AG04449 (cell line): Measurements from ENCODE around the gene KRT23.

Source experiments
- CTCF ChIA-PET: fragments of 350-600 bp; formaldehyde crosslinking; extraction: SDS; loops from one replicate; lab custom pipeline; 2021; ENCODE audit warnings: antibody characterized with exemption; lab: Yijun Ruan, JAX
- POLR2A ChIA-PET: fragments of 400-600, 350-600 bp; formaldehyde crosslinking; extraction: SDS; loops from one replicate; lab custom pipeline; 2020; ENCODE audit warnings: antibody characterized with exemption, inconsistent platforms; lab: Yijun Ruan, JAX
- DNase-seq: peaks from one replicate; pipeline ENCODE4 v3.0.0-alpha.2; 2010; ENCODE audit warnings: low read depth, low spot score
- H3K4me3 ChIP-seq: 2 replicates; pipeline ENCODE4 v1.5.1; 2011; ENCODE audit warnings: low read depth, mild to moderate bottlenecking, control low read depth, low read length
- TF ChIP-seq, protein P1 (sequence below): IDR thresholded peaks from one replicate; pipeline ENCODE4 v1.5.1; 2011; ENCODE audit warnings: mild to moderate bottlenecking, moderate library complexity, low read length, control low read depth, inconsistent platforms; ENCODE audit not compliant: insufficient read depth; ENCODE audit errors: missing control alignments

KRT23 gene

DNA sequence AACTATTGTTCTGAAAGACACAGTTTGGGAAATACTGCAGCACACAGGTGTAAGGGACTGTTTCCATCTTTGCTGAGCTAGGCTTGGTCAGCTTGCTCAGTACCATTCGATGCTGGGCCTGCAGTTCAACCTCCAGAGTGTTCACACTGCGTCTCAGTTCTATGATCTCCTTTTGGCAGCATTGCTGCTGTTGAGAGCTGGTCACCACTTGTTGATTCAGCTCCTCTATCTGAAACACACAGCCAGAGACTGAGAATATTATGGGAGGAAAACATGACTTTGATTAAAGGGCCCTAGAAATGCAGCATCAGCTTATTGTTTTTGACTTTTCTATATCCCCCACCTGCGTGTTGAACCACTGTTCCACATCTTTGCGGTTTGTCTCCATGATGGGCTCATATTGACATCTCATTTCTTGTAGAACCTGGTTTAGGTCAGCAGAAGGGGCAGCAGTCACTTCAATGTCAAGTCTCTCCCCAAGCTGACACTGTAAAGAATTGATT is 24.7 kb upstream of the KRT23 start:
- H3K4me3 ChIP-seq: no peak overlapping the region
- TF ChIP-seq, protein P1, sequence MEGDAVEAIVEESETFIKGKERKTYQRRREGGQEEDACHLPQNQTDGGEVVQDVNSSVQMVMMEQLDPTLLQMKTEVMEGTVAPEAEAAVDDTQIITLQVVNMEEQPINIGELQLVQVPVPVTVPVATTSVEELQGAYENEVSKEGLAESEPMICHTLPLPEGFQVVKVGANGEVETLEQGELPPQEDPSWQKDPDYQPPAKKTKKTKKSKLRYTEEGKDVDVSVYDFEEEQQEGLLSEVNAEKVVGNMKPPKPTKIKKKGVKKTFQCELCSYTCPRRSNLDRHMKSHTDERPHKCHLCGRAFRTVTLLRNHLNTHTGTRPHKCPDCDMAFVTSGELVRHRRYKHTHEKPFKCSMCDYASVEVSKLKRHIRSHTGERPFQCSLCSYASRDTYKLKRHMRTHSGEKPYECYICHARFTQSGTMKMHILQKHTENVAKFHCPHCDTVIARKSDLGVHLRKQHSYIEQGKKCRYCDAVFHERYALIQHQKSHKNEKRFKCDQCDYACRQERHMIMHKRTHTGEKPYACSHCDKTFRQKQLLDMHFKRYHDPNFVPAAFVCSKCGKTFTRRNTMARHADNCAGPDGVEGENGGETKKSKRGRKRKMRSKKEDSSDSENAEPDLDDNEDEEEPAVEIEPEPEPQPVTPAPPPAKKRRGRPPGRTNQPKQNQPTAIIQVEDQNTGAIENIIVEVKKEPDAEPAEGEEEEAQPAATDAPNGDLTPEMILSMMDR: no peak
- ChIA-PET CTCF (interaction anchor here (0.9 to 1.3 kb wide), 5 partner anchors 9 to 33 kb away, joined by 3 to 5 read pairs (median 3); no protein-coding TSS in a partner anchor), POLR2A (no interaction called here)
- DNase-seq: no peak

DNA sequence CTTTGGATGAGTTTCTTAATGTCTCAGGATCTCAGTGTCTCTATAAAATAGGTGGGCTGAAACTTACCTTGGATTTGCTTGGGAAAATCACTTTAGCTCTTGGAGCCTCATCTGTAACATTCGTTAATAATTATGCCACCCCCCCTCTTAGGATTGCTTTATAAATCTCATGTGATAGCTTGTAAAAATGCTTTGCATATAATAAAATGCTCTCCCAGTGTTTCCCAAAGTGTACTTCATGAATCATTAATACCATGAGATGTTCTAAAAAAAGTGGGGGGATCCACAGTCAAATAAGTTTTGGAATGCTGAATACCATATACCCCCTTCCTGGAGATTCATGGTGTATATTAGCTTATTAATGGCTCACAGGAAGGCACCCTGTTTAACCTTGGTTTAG is 24.1 kb upstream of the KRT23 start:
- TF ChIP-seq, protein P1: no peak
- no peak overlapping the region for H3K4me3 ChIP-seq
- CTCF ChIA-PET: interaction anchor here (0.9 to 1.2 kb wide), 4 partner anchors 9 to 19 kb away, joined by 3 to 5 read pairs (median 3); no protein-coding TSS in a partner anchor
- DNase-seq: no peak
- POLR2A ChIA-PET: no interaction called here

DNA sequence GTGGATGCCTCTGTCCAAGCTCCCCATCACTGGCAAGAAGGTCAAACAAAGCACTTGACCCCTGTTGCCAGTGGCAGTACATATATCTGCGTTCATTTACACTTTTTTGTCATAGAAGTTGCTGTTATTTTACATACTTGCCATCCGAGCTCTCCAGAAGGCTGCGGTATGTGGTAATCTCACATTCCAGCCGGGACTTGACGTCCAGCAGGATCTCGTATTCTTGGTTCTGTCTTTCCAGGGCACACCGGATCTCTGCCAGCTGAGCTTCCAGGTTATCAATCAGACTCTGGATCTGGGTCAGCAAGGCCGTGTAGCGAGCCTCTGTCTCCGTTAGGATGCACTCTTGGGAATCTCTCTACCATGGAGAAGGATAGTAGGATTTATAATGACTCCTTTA is 22.7 kb upstream of the KRT23 start:
- POLR2A ChIA-PET: no interaction called here

DNA sequence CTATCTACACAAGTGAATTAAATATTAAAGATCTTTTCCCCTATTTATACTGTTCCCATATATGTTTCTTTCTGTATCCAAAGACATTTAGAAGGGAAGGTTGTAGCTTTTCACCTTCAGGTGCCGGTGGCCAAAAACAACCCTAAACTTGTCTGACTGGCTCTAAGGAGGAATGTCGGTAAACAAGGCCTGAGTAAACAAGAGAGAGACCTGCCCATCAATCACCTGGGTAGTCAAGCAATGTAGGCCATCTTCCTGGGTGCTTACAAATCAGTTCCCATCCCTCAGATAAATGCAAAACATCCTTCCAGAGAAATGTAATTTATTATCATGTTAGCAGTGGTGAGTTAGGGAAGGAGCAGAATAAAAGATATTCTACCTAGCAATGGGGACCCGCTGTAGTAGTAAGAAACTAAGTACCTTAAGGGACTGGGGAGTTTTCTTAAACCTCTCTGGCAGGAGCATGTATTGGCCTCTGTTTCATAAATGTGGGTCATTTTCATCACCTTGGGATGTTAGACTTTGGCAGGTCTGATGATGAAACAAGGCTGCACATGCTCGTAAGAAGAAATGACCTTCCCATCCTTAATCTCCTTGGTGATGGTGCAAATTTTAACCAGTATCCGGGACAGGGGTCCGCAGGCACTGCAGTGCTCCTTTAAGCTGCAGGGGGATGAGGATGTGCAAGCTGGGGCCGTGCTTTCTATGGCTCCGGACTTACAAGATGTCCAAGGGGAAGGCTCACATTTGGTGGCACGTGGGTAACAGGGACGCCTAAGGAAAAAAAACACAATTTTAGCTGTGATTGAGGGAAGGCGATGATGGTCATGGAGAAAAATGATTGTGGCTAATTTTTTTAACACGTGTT is 20.9 kb upstream of the KRT23 start:
- ChIA-PET POLR2A (interaction anchor here (1.4 to 3.1 kb wide), 3 partner anchors 48 to 102 kb away, joined by 3 to 14 read pairs (median 11); partner anchors contain the start of gene KRTAP2-3), CTCF (interaction anchor here (0.6 to 2.0 kb wide), 5 partner anchors 69 to 591 kb away, joined by 3 to 5 read pairs (median 3); partner anchors contain the start of gene KRTAP1-5)
- H3K4me3 ChIP-seq: no peak overlapping the region
- TF ChIP-seq, protein P1: no peak
- DNase-seq: no peak

More for the DNA sequence above, 22.7 kb upstream of the KRT23 start:
- TF ChIP-seq, protein P1: no peak
- CTCF ChIA-PET: interaction anchor here (2.0 kb wide), 1 partner anchor 589 kb away, joined by 5 read pairs; no protein-coding TSS in a partner anchor
- H3K4me3 ChIP-seq: no peak overlapping the region
- DNase-seq: no peak

DNA sequence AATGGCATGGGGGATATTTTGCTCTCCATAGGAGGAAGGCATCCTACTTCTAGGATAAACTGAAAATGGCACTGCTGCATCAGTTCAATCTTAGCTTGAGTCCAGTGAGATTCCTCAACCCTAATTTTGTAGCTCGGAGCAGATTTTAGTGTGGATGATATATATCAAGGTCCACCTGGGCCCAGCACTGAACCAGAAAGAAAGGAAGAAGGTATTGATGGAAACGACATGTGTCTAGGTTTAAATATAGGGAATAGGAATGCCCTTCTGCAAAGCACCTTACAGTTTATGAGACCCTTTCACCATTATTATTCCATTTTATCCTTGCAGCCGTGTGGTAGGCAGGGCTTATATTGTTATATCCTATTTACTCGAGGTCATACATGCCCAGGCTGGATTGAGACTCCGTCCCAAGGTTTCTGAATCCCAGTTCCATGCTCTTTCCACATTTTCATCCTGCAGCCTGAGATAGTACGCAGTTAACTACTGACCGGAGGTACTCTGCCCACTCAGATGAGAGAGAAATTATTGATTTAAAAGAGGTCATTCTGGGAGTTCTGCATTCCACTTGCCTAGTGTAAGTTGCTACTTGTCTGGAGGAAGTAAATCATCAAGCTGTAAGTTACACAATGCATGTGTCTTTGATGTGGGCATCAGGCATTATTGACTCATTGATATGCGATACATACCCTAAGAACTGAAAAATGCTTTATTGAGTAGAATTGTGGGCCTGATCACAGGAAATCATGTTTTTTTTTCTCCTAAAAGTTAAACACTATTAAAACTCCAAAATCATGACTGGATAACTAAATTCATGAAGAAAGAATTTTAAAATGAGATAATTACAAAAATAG is 19.2 kb upstream of the KRT23 start:
- TF ChIP-seq, protein P1: no peak
- peak; percentile 100 for DNase-seq
- no peak overlapping the region for H3K4me3 ChIP-seq
- CTCF ChIA-PET: interaction anchor here (0.6 to 1.5 kb wide), 7 partner anchors 10 to 592 kb away, joined by 3 to 7 read pairs (median 3); partner anchors contain the start of genes KRT39 and KRTAP1-5
- POLR2A ChIA-PET: interaction anchor here (0.6 to 3.1 kb wide), 9 partner anchors 43 to 849 kb away, joined by 3 to 14 read pairs (median 3); partner anchors contain the start of genes KRTAP2-3 and KRTAP2-4
